ENCODE measurements around the gene MEAF6. TPM values are rescaled to one million over a fixed set of nuclear protein-coding genes. Genes with fewer than 3 reads are reported as not detected.

The MEAF6 gene
- total and polyA plus RNA-seq, 2 of the 8 experiments (the other 6 are each of a cell fraction or from before 2014, with no cell fraction given), result 23.0 to 38.8 TPM

DNA sequence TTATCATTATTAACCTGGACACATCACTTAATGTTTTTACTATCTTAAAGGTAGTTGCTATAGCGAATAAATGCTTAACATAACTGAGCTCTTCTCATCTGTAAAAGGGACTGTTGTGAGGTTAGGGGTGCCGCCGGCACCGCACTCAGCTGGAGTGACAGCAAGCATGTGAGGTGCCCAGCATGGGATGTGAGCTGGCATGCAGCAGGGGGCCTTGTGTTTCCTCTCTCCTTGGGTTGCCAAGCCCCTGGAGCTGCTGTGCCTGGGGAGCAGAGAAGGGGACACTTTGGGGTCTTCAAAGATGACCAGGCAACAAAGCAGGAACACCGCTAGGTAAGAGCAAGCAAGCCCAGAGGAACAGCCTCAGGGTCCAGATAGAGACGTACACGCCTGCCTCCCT is 42.3 kb downstream of the MEAF6 start:
- 72% methylated on average over 7 of the region's 7 CpGs; no CpG with 5 or more reads in 1 of the 2 experiments for WGBS, 2 experiments (ENCODE audit: extremely low coverage in 1 of 2, insufficient coverage in 1 of 2, insufficient read length in 1 of 2, insufficient replicate concordance in 2 of 2, low coverage in 1 of 2, low lambda C conversion rate in 2 of 2, missing lambda C conversion rate in 1 of 2)
- Histone ChIP-seq H2BK12ac (ENCODE audit: low read depth, low read length) (peak overlapping the region; percentile 94; the same call in 1 of the 2 replicates), H3K79me2 (ENCODE audit: control insufficient read depth in 1 of 2, insufficient read depth in 2 of 2, low read length in 2 of 2) (peaks cover 0 to 11% of the 10 kb centered on the region in 2 experiments; a peak in 1 of 4 replicates)
- TF ChIP-seq BCL11A (IDR thresholded peaks at IDR 0.05; ENCODE audit: low read depth in 2 of 2, low read length in 2 of 2) (no peak), YY1 (IDR thresholded peaks at IDR 0.05; ENCODE audit: low read depth, low read length) (no peak), TAF1 (IDR thresholded peaks at IDR 0.05; ENCODE audit: low read depth, low read length) (no peak), JUN (IDR thresholded peaks at IDR 0.05; ENCODE audit: low read depth, low read length) (no peak), TCF12 (IDR thresholded peaks at IDR 0.05; ENCODE audit: low read depth, low read length) (no peak), GABPA (IDR thresholded peaks at IDR 0.05; ENCODE audit: borderline replicate concordance, insufficient read depth, low read length) (no peak), EP300 (IDR thresholded peaks at IDR 0.05; ENCODE audit: borderline replicate concordance in 1 of 2, low read depth in 2 of 2, low read length in 2 of 2) (no peak), RXRA (IDR thresholded peaks at IDR 0.05; ENCODE audit: insufficient read depth, low read depth, low read length) (no peak), SUZ12 (IDR thresholded peaks at IDR 0.05; ENCODE audit: low read length) (no peak)
- TF ChIP-seq, protein P1, sequence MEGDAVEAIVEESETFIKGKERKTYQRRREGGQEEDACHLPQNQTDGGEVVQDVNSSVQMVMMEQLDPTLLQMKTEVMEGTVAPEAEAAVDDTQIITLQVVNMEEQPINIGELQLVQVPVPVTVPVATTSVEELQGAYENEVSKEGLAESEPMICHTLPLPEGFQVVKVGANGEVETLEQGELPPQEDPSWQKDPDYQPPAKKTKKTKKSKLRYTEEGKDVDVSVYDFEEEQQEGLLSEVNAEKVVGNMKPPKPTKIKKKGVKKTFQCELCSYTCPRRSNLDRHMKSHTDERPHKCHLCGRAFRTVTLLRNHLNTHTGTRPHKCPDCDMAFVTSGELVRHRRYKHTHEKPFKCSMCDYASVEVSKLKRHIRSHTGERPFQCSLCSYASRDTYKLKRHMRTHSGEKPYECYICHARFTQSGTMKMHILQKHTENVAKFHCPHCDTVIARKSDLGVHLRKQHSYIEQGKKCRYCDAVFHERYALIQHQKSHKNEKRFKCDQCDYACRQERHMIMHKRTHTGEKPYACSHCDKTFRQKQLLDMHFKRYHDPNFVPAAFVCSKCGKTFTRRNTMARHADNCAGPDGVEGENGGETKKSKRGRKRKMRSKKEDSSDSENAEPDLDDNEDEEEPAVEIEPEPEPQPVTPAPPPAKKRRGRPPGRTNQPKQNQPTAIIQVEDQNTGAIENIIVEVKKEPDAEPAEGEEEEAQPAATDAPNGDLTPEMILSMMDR (IDR thresholded peaks at IDR 0.05; ENCODE audit: control extremely low read depth in 1 of 3, insufficient read depth in 1 of 3, low read depth in 1 of 3, low read length in 3 of 3), result no peak

More for the DNA sequence above, 42.3 kb downstream of the MEAF6 start:
- ChIA-PET CTCF (ENCODE audit: partially characterized antibody) (interaction anchor here (0.8 to 17.4 kb wide), 5 partner anchors 14 to 43 kb away, joined by 3 to 213 read pairs (median 5); partner anchors contain the start of gene MEAF6), POLR2A (ENCODE audit: partially characterized antibody) (interaction anchor here (1.4 to 3.3 kb wide), 3 partner anchors 15 to 33 kb away, joined by 3 to 12 read pairs (median 4); no protein-coding TSS in a partner anchor)
- H3K56ac ChIP-seq (replicated peaks; ENCODE audit: insufficient read length, low read depth, low read length), result no peak overlapping the region
- no peak overlapping the region for H2BK20ac ChIP-seq (ENCODE audit: low read length)
- H2BK5ac ChIP-seq (ENCODE audit: low read depth, low read length), result 0 out of 2 replicates have a peak overlapping the region, but pooled peaks have one; percentile 88
- peaks cover 8% of the 10 kb centered on the region for H3K23me2 ChIP-seq (ENCODE audit: low read depth, low read length)
- no peak overlapping the region for H2BK120ac ChIP-seq (replicated peaks; ENCODE audit: low read depth, low read length)
- H4K5ac ChIP-seq (ENCODE audit: insufficient read length, low read depth, low read length), result no peak overlapping the region
- H3K23ac ChIP-seq (ENCODE audit: insufficient read length), result no peak overlapping the region
- H4K20me1 ChIP-seq (replicated peaks in 1 of 2; ENCODE audit: control insufficient read depth in 1 of 2, insufficient read depth in 2 of 2, low read length in 2 of 2), result peaks cover 0 to 10% of the 10 kb centered on the region in 2 experiments
- H3K14ac ChIP-seq (ENCODE audit: insufficient read length), result no peak overlapping the region
- no peaks in the 10 kb centered on the region for H3K9me3 ChIP-seq (ENCODE audit: insufficient read depth in 2 of 2, low read depth in 1 of 2, low read length in 1 of 2)
- no peak overlapping the region for H3K4ac ChIP-seq (replicated peaks; ENCODE audit: insufficient read length, low read depth, low read length)
- no peak overlapping the region for H3K18ac ChIP-seq (ENCODE audit: extremely low read depth, low read length)
- H3K36me3 ChIP-seq (ENCODE audit: control insufficient read depth in 2 of 4, insufficient read depth in 4 of 4, low read length in 3 of 4), result no peaks in the 10 kb centered on the region; a peak in 1 of 8 replicates
- H4K91ac ChIP-seq (replicated peaks; ENCODE audit: insufficient read length, low read length), result peak overlapping the region; percentile 29
- H3K79me1 ChIP-seq (ENCODE audit: low read depth, low read length), result no peaks in the 10 kb centered on the region; the same call in 1 of the 2 replicates
- H2AFZ ChIP-seq (ENCODE audit: low read length), result no peak overlapping the region
- DNase-seq (ENCODE audit: low read depth in 1 of 2, low spot score in 2 of 2) (no peak), FAIRE-seq (no peak)
- no peak overlapping the region for H3K27ac ChIP-seq (ENCODE audit: low read depth, low read length)
- no peak overlapping the region for H3K4me3 ChIP-seq (ENCODE audit: extremely low read depth in 1 of 4, insufficient read depth in 2 of 4, low read depth in 3 of 4, low read length in 4 of 4)
- H3K4me1 ChIP-seq (replicated peaks in 1 of 4; ENCODE audit: control insufficient read depth in 3 of 4, insufficient read depth in 4 of 4, low read length in 3 of 4), result peaks cover 6 to 46% (median 28%) of the 10 kb centered on the region in 4 experiments
- no peak overlapping the region for H3K9ac ChIP-seq (replicated peaks in 1 of 4; ENCODE audit: extremely low read depth in 1 of 4, low read depth in 3 of 4, low read length in 3 of 4)
- H4K8ac ChIP-seq (ENCODE audit: extremely low read depth, insufficient read depth, low read length), result no peak overlapping the region; the same call in 1 of the 2 replicates
- H2BK15ac ChIP-seq (ENCODE audit: low read length), result peak overlapping the region; percentile 53; the same call in 1 of the 2 replicates
- H3K4me2 ChIP-seq (ENCODE audit: insufficient read depth in 1 of 2, low read depth in 2 of 2, low read length in 2 of 2), result 0 out of 4 replicates have a peak overlapping the region, but pooled peaks of 1 of the 2 experiments have one; percentile 10
- peaks cover 1 to 13% (median 9%) of the 10 kb centered on the region in 4 experiments; a peak in 6 of 7 replicates for H3K27me3 ChIP-seq (replicated peaks in 1 of 4; ENCODE audit: control insufficient read depth in 3 of 4, extremely low read depth in 1 of 4, insufficient read depth in 3 of 4, low read length in 3 of 4)
- no peak overlapping the region; the same call in 1 of the 2 replicates for H2AK5ac ChIP-seq (ENCODE audit: low read depth, low read length)
